Upper lobe of right lung (tissue), 1 donor: ENCODE measurements around the gene ANAPC7. TPM values are rescaled to one million over a fixed set of nuclear protein-coding genes. Genes with fewer than 3 reads are reported as not detected.

Source experiments
- ATAC-seq: fragments of 200-7000 bp; cut with Tn5 transposase; one replicate; pipeline ENCODE4 v1.9.1; 2020; ENCODE audit warnings: mild to moderate bottlenecking, moderate library complexity
- DNase-seq: peaks from one replicate; pipeline ENCODE4 v3.0.0-alpha.2; 2020
- H3K27ac ChIP-seq: fragments of 200-600 bp; one replicate; pipeline ENCODE4 v1.8.0; 2022
- H3K27me3 ChIP-seq: fragments of 200-600 bp; one replicate; pipeline ENCODE4 v1.8.0; 2022; ENCODE audit warnings: mild to moderate bottlenecking
- H3K36me3 ChIP-seq: fragments of 200-600 bp; one replicate; pipeline ENCODE4 v1.8.0; 2022
- H3K4me1 ChIP-seq: fragments of 200-600 bp; one replicate; pipeline ENCODE4 v1.8.0; 2022
- H3K4me3 ChIP-seq: fragments of 200-600 bp; one replicate; pipeline ENCODE4 v1.8.0; 2022; ENCODE audit warnings: mild to moderate bottlenecking
- H3K9me3 ChIP-seq: fragments of 200-600 bp; one replicate; pipeline ENCODE4 v1.8.0; 2022
- intact Hi-C: fragments of 100-400 bp; cut with DNase I; formaldehyde crosslinking; loops from one replicate; pipeline ENCODE4 v1.11.0; 2022
- total RNA-seq: library from RNA; stranded (reverse); fragmentation: NEBNext Ultra II Directional; extraction: Animal tissue kit (Norgen Biotek cat#: 25700); gene quantifications from one replicate; pipeline ENCODE4 v1.2.1, GENCODE V29; 2021
- TF ChIP-seq, protein P1 (sequence below): fragments of 200-600 bp; IDR thresholded peaks from one replicate; pipeline ENCODE4 v1.8.0; 2022; ENCODE audit warnings: antibody characterized with exemption
- donor health status: DM: no; HTN: yes; CAD: no; lungs with severe emphysema.

ANAPC7 gene
- total RNA-seq, 1 donor from 2014 or later: 45.1 TPM

DNA sequence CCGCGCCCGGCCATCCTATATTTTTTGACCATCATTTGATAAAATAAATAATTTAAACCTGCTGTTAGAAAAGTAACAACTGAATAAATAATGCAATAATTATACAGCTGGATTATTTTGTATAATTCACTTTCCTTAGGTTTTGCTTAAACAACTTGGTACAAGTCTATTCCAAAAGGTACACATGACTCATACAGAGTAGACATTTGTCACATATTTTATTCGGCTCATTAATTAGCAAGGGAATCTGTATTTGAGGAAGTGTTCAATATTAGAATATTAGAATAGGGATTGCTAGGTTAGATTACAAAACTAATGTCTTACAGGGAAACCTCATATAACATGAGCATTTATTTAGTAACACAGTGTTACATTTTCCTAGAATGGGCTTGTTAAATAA, 73.8 kb downstream of the ANAPC7 start:
- ATAC-seq: no peak
- no peaks in the 10 kb centered on the region for H3K4me1 ChIP-seq
- H3K27me3 ChIP-seq: no peaks in the 10 kb centered on the region
- no peak overlapping the region for H3K4me3 ChIP-seq
- no peak for DNase-seq
- intact Hi-C loops: no loop called here
- H3K27ac ChIP-seq: no peak overlapping the region
- H3K9me3 ChIP-seq: no peaks in the 10 kb centered on the region
- TF ChIP-seq, protein P1, sequence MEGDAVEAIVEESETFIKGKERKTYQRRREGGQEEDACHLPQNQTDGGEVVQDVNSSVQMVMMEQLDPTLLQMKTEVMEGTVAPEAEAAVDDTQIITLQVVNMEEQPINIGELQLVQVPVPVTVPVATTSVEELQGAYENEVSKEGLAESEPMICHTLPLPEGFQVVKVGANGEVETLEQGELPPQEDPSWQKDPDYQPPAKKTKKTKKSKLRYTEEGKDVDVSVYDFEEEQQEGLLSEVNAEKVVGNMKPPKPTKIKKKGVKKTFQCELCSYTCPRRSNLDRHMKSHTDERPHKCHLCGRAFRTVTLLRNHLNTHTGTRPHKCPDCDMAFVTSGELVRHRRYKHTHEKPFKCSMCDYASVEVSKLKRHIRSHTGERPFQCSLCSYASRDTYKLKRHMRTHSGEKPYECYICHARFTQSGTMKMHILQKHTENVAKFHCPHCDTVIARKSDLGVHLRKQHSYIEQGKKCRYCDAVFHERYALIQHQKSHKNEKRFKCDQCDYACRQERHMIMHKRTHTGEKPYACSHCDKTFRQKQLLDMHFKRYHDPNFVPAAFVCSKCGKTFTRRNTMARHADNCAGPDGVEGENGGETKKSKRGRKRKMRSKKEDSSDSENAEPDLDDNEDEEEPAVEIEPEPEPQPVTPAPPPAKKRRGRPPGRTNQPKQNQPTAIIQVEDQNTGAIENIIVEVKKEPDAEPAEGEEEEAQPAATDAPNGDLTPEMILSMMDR: no peak
- H3K36me3 ChIP-seq: peaks cover 96% of the 10 kb centered on the region

Other genes with a start within 250 kb of the ANAPC7 start
- 173 TPM for gene ATP2A2, start 122.5 kb downstream of the ANAPC7 start, total RNA-seq
- 238 TPM for gene ARPC3, start 46.6 kb upstream of the ANAPC7 start, total RNA-seq
- gene GPN3, start 64.5 kb upstream of the ANAPC7 start, total RNA-seq: 25.5 TPM
- gene FAM216A, start 65.1 kb upstream of the ANAPC7 start, total RNA-seq: 3.1 TPM
- 99.0 TPM for gene VPS29, start 98.4 kb upstream of the ANAPC7 start, total RNA-seq
- 1.8 TPM for gene RAD9B, start 98.6 kb upstream of the ANAPC7 start, total RNA-seq
- gene PPTC7, start 179.6 kb upstream of the ANAPC7 start, total RNA-seq: 26.4 TPM
- 30.4 TPM for gene TCTN1, start 210.4 kb upstream of the ANAPC7 start, total RNA-seq